Cardiac septum (tissue), 1 donor: ENCODE results near the gene CHCHD5. TPM values are rescaled to one million over a fixed set of nuclear protein-coding genes. Genes with fewer than 3 reads are reported as not detected.
"Not testable (repeated sequence)": the region's sequence is repeated elsewhere in the genome, so short reads cannot be mapped to it uniquely, and the experiment has no call there.

Experiments
- DNase-seq: peaks from one replicate; pipeline ENCODE4 v3.0.0-alpha.2; 2020; ENCODE audit warnings: low spot score
- intact Hi-C: fragments of 100-400 bp; cut with DNase I; formaldehyde crosslinking; loops from one replicate; pipeline ENCODE4 v1.14.0; 2022
- total RNA-seq: library from RNA; stranded (reverse); fragmentation: NEBNext Ultra II Directional; extraction: Animal tissue kit (Norgen Biotek cat#: 25700); gene quantifications from one replicate; pipeline ENCODE4 v1.2.1, GENCODE V29; 2021
- donor health status: DM: no; HTN: no; CAD: no.

The CHCHD5 gene
- total RNA-seq, 1 donor from 2014 or later, result 24.9 TPM

- peak; percentile 10 for DNase-seq
- intact Hi-C loops, result not testable (repeated sequence)
Observed at GRCh38 chr2:112615798-112616197, 31.4 kb downstream of the CHCHD5 start.

- intact Hi-C loops, result no loop called here
- no peak for DNase-seq
Observed at GRCh38 chr2:112618383-112618782, 34.0 kb downstream of the CHCHD5 start.

GRCh38 chr2:112621790-112622527 lies 37.5 kb downstream of the CHCHD5 start:
- intact Hi-C loops, result no loop called here
- no peak for DNase-seq

GRCh38 chr2:112622528-112622849 lies 38.1 kb downstream of the CHCHD5 start:
- intact Hi-C loops, result no loop called here
- DNase-seq, result no peak

- intact Hi-C loops, result no loop called here
Observed at GRCh38 chr2:112623913-112624777, 39.7 kb downstream of the CHCHD5 start.

GRCh38 chr2:112625474-112626114 lies 41.2 kb downstream of the CHCHD5 start:
- intact Hi-C loops, result loop anchor here (1.0 to 2.0 kb wide), 3 partner anchors 20 to 101 kb away; partner anchors contain the start of gene SLC20A1

More at GRCh38 chr2:112623913-112624777, 39.7 kb downstream of the CHCHD5 start:
- DNase-seq, result peak; percentile 79

GRCh38 chr2:112626604-112627059 lies 42.2 kb downstream of the CHCHD5 start:
- DNase-seq, result peak; percentile 84
- intact Hi-C loops, result loop anchor here (1.0 to 2.0 kb wide), 3 partner anchors 19 to 100 kb away; partner anchors contain the start of gene SLC20A1

More at GRCh38 chr2:112625474-112626114, 41.2 kb downstream of the CHCHD5 start:
- DNase-seq, result no peak

GRCh38 chr2:112627060-112628040 lies 42.9 kb downstream of the CHCHD5 start:
- DNase-seq, result peak; percentile 86
- intact Hi-C loops, result loop anchor here (2.0 kb wide), 1 partner anchor 63 kb away; no protein-coding TSS in a partner anchor

- DNase-seq, result no peak
- intact Hi-C loops, result no loop called here
Observed at GRCh38 chr2:112629224-112629623, 44.8 kb downstream of the CHCHD5 start.

GRCh38 chr2:112629823-112630222 lies 45.4 kb downstream of the CHCHD5 start:
- no peak for DNase-seq
- intact Hi-C loops, result no loop called here

GRCh38 chr2:112630268-112630667 lies 45.9 kb downstream of the CHCHD5 start:
- intact Hi-C loops, result no loop called here
- no peak for DNase-seq

GRCh38 chr2:112633708-112634107 lies 49.3 kb downstream of the CHCHD5 start:
- intact Hi-C loops, result no loop called here

GRCh38 chr2:112634153-112634873 lies 49.9 kb downstream of the CHCHD5 start:
- intact Hi-C loops, result no loop called here
- DNase-seq, result no peak

More at GRCh38 chr2:112633708-112634107, 49.3 kb downstream of the CHCHD5 start:
- no peak for DNase-seq

GRCh38 chr2:112634874-112635157 lies 50.4 kb downstream of the CHCHD5 start:
- no peak for DNase-seq
- intact Hi-C loops, result no loop called here

GRCh38 chr2:112636605-112637288 lies 52.3 kb downstream of the CHCHD5 start:
- intact Hi-C loops, result no loop called here
- no peak for DNase-seq

- DNase-seq, result no peak
- intact Hi-C loops, result no loop called here
Observed at GRCh38 chr2:112637289-112637660, 52.9 kb downstream of the CHCHD5 start.
